ENCODE results near the gene KANTR.

GRCh38 chrX:53095796-53096195, 1.9 kb downstream of the KANTR start:
- TF ChIP-seq CTCF (conservative IDR thresholded peaks at IDR 0.05; ENCODE audit: low read depth, low read length): no peak
- TF ChIP-seq EZH2 (IDR thresholded peaks at IDR 0.05; ENCODE audit: low read length, unreplicated experiment): no peak

Data from PC-3 (cell line).